ENCODE results near the gene CNTROB.
A peak's percentile ranks its signal among the peaks of the same experiment; 100 is the strongest.

Gene CNTROB

GRCh38 chr17:7889166-7889955 lies 42.6 kb upstream of the CNTROB start (continued):
- no peak for TF ChIP-seq ZNF513 (tag by site-specific recombination; IDR thresholded peaks at IDR 0.05)
- TF ChIP-seq EGR2 (tag by site-specific recombination; IDR thresholded peaks at IDR 0.05; ENCODE audit: low read depth), result peak; percentile 43; the same call in 1 of the 2 replicates
- no peak for TF ChIP-seq SALL2 (tag by site-specific recombination; IDR thresholded peaks at IDR 0.05; ENCODE audit: borderline replicate concordance)
- no peak for TF ChIP-seq ZNF624 (tag by site-specific recombination; IDR thresholded peaks at IDR 0.05)
- TF ChIP-seq, protein P1, sequence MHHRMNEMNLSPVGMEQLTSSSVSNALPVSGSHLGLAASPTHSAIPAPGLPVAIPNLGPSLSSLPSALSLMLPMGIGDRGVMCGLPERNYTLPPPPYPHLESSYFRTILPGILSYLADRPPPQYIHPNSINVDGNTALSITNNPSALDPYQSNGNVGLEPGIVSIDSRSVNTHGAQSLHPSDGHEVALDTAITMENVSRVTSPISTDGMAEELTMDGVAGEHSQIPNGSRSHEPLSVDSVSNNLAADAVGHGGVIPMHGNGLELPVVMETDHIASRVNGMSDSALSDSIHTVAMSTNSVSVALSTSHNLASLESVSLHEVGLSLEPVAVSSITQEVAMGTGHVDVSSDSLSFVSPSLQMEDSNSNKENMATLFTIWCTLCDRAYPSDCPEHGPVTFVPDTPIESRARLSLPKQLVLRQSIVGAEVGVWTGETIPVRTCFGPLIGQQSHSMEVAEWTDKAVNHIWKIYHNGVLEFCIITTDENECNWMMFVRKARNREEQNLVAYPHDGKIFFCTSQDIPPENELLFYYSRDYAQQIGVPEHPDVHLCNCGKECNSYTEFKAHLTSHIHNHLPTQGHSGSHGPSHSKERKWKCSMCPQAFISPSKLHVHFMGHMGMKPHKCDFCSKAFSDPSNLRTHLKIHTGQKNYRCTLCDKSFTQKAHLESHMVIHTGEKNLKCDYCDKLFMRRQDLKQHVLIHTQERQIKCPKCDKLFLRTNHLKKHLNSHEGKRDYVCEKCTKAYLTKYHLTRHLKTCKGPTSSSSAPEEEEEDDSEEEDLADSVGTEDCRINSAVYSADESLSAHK (tag by site-specific recombination; IDR thresholded peaks at IDR 0.05), result peak; percentile 21; the same call in 1 of the 2 replicates
- TF ChIP-seq CTCF (tag by site-specific recombination; IDR thresholded peaks at IDR 0.05), result peak; percentile 77
- TF ChIP-seq KLF10 (tag by site-specific recombination; IDR thresholded peaks at IDR 0.05), result no peak
- no peak for TF ChIP-seq ZNF664 (tag by site-specific recombination; IDR thresholded peaks at IDR 0.05)
- TF ChIP-seq ZBTB48 (tag by site-specific recombination; IDR thresholded peaks at IDR 0.05), result peak; percentile 97
- TF ChIP-seq ZEB2 (tag by site-specific recombination; IDR thresholded peaks at IDR 0.05), result 0 out of 2 replicates have a peak, but pooled peaks have one; percentile 40
- TF ChIP-seq ZNF449 (tag by site-specific recombination; IDR thresholded peaks at IDR 0.05), result 0 out of 2 replicates have a peak, but pooled peaks have one; percentile 30
- no peak for TF ChIP-seq ZNF621 (tag by site-specific recombination; IDR thresholded peaks at IDR 0.05)
- TF ChIP-seq ZNF311 (tag by site-specific recombination; IDR thresholded peaks at IDR 0.05; ENCODE audit: borderline replicate concordance), result no peak
- TF ChIP-seq ZBTB49 (tag by site-specific recombination; IDR thresholded peaks at IDR 0.05; ENCODE audit: low read depth), result no peak
- TF ChIP-seq ZFP37 (tag by site-specific recombination; IDR thresholded peaks at IDR 0.05), result no peak
- no peak for TF ChIP-seq ZNF561 (tag by site-specific recombination; IDR thresholded peaks at IDR 0.05; ENCODE audit: borderline replicate concordance)
- TF ChIP-seq ZBTB20 (tag by site-specific recombination; IDR thresholded peaks at IDR 0.05), result peak; percentile 12; the same call in 1 of the 2 replicates
- no peak for TF ChIP-seq FEZF1 (tag by site-specific recombination; IDR thresholded peaks at IDR 0.05)
- no peak for TF ChIP-seq ZBTB6 (tag by site-specific recombination; IDR thresholded peaks at IDR 0.05)
- no peak for TF ChIP-seq ZNF175 (tag by site-specific recombination; IDR thresholded peaks at IDR 0.05)
- no peak for TF ChIP-seq ZNF138 (tag by site-specific recombination; IDR thresholded peaks at IDR 0.05; ENCODE audit: borderline replicate concordance)
- TF ChIP-seq, protein P2, sequence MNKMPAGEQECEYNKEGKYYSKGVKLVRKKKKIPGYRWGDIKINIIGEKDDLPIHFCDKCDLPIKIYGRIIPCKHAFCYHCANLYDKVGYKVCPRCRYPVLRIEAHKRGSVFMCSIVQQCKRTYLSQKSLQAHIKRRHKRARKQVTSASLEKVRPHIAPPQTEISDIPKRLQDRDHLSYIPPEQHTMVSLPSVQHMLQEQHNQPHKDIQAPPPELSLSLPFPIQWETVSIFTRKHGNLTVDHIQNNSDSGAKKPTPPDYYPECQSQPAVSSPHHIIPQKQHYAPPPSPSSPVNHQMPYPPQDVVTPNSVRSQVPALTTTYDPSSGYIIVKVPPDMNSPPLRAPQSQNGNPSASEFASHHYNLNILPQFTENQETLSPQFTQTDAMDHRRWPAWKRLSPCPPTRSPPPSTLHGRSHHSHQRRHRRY (tag by site-specific recombination; IDR thresholded peaks at IDR 0.05), result no peak
- no peak for TF ChIP-seq ZNF571 (tag by site-specific recombination; IDR thresholded peaks at IDR 0.05)

Data from HEK293 (cell line).